K562 (cell line): ENCODE results near the gene ITGAV. TPM values are rescaled to one million over a fixed set of nuclear protein-coding genes. Genes with fewer than 3 reads are reported as not detected.

Experiments
- CTBP1 ChIP-seq: fragments of 450-650 bp; IDR thresholded peaks from 2 replicates; pipeline ENCODE4 v1.6.1; 2016; ENCODE audit warnings: borderline replicate concordance
- E2F3 ChIP-seq: fragments of 250-450 bp; sonication (Bioruptor Pico); IDR thresholded peaks from 2 replicates; pipeline ENCODE4 v1.4.0; 2020; ENCODE audit warnings: mild to moderate bottlenecking
- ESRRA ChIP-seq: fragments of 450-650 bp; IDR thresholded peaks from 2 replicates; pipeline ENCODE4 v1.6.1; 2014; ENCODE audit warnings: low read depth, mild to moderate bottlenecking, moderate library complexity, borderline replicate concordance
- ETV5 ChIP-seq: sonication (generic); formaldehyde crosslinking; IDR thresholded peaks from 2 replicates; pipeline ENCODE4 v1.4.0; 2020; ENCODE audit warnings: low read depth, mild to moderate bottlenecking, missing genetic modification reagents
- MEIS2 ChIP-seq: fragments of 450-650 bp; IDR thresholded peaks from 2 replicates; pipeline ENCODE4 v1.6.1; 2014; ENCODE audit warnings: mild to moderate bottlenecking; ENCODE audit not compliant: partially characterized antibody
- NCOA1 ChIP-seq: fragments of 450-650 bp; IDR thresholded peaks from 2 replicates; pipeline ENCODE4 v1.6.1; 2016; ENCODE audit warnings: low read depth
- NFIC ChIP-seq: fragments of 450-650 bp; IDR thresholded peaks from 2 replicates; pipeline ENCODE4 v1.6.1; 2017; ENCODE audit warnings: mild to moderate bottlenecking, inconsistent platforms
- NR2C2 ChIP-seq, 2 experiments: fragments of 200-800 bp in 1 of 2; sonication (Bioruptor generic) in 1 of 2; sonication (generic) in 1 of 2; formaldehyde crosslinking in 1 of 2; IDR thresholded peaks; 2 replicates each; pipeline versions ENCODE4 v1.6.1 to v1.8.0; 2016 to 2022; ENCODE audit warnings: mild to moderate bottlenecking in 1 of 2, missing compliant biosample characterization in 1 of 2, missing genetic modification characterization in 1 of 2, missing genetic modification reagents in 1 of 2
- RAD21 ChIP-seq, 2 experiments: fragments of 250-450 bp in 1 of 2; fragments of 450-650 bp in 1 of 2; sonication (Bioruptor Pico) in 1 of 2; formaldehyde crosslinking in 1 of 2; IDR thresholded peaks in 1 of 2; conservative IDR thresholded peaks in 1 of 2; 2 replicates each; pipeline versions ENCODE4 v1.4.0 to v1.8.0; 2020 to 2022; ENCODE audit warnings: mild to moderate bottlenecking in 2 of 2, moderate library complexity in 1 of 2
- SRF ChIP-seq, 2 experiments: fragments of 250-450, 450-650 bp in 1 of 2; sonication (Bioruptor Pico) in 1 of 2; sonication (generic) in 1 of 2; formaldehyde crosslinking; IDR thresholded peaks; 2 replicates each; pipeline versions ENCODE4 v1.5.0 to v1.5.1; 2020 to 2022; ENCODE audit warnings: mild to moderate bottlenecking in 1 of 2, missing genetic modification reagents in 1 of 2
- TEAD4 ChIP-seq, 2 experiments: sonication (generic) in 1 of 2; formaldehyde crosslinking in 1 of 2; IDR thresholded peaks; 2 replicates each; pipeline versions ENCODE4 v1.6.1 to v1.8.0; 2012 to 2022; ENCODE audit warnings: borderline replicate concordance in 1 of 2, inconsistent platforms in 1 of 2, low read length in 1 of 2, mild to moderate bottlenecking in 1 of 2, missing genetic modification reagents in 1 of 2
- TRIM25 ChIP-seq: fragments of 450-650 bp; IDR thresholded peaks from 2 replicates; pipeline ENCODE4 v1.7.0; 2016; ENCODE audit warnings: borderline replicate concordance
- ZNF668 ChIP-seq: fragments of 250-450 bp; sonication (Bioruptor Pico); IDR thresholded peaks from 2 replicates; pipeline ENCODE4 v1.8.0; 2022; ENCODE audit warnings: mild to moderate bottlenecking, inconsistent platforms
- polyA plus RNA-seq, 8 experiments: library from polyadenylated mRNA; depleted of rRNA in 4 of 8; stranded (reverse) in 5 of 8; unstranded in 3 of 8; fragments of >200 nt; fragmentation: Nextera tagmentation in 2 of 8; fragmentation: Illumina TruSeq in 1 of 8; extraction: Ambion mirVana in 2 of 8; extraction: Trizol in 1 of 8; gene quantifications; 2 replicates each; pipeline versions ENCODE4 v1.2.1 to v1.2.3, GENCODE V29; 2011 to 2014; ENCODE audit warnings: inconsistent platforms in 1 of 8, missing spikeins in 1 of 8
- total RNA-seq, 7 experiments: library from RNA; depleted of rRNA in 6 of 7; stranded (reverse); fragments of >200 nt in 6 of 7; fragmentation: Illumina TruSeq in 2 of 7; extraction: Trizol in 2 of 7; gene quantifications; 2 replicates each; pipeline versions ENCODE4 v1.2.1 to v1.2.3, GENCODE V29; 2011 to 2021; ENCODE audit warnings: low replicate concordance in 1 of 7
- TF ChIP-seq, protein P1 (sequence below), 2 experiments: IDR thresholded peaks in 1 of 2; conservative IDR thresholded peaks in 1 of 2; 2 replicates each; pipeline ENCODE4 v1.6.1; 2016; ENCODE audit warnings: low read depth in 2 of 2, mild to moderate bottlenecking in 1 of 2, missing compliant biosample characterization in 1 of 2, missing genetic modification characterization in 1 of 2, moderate library complexity in 1 of 2

ITGAV gene
- total and polyA plus RNA-seq, 9 of the 15 experiments (the other 6 are each of a cell fraction or from before 2014, with no cell fraction given), result 3.7 to 17.7 (median 10.7) TPM

- TF ChIP-seq NR2C2 (CRISPR knock-in tag; IDR thresholded peaks at IDR 0.05) (no peak), NR2C2 (tag; IDR thresholded peaks at IDR 0.05) (no peak), NCOA1 (no peak), RAD21 (CRISPR knock-in tag; conservative IDR thresholded peaks at IDR 0.05 in 1 of 2, IDR thresholded peaks at IDR 0.05 in 1 of 2) (no peak), MEIS2 (peak; percentile 90), CTBP1 (peak; percentile 62; the same call in 1 of the 2 replicates), ZNF668 (CRISPR knock-in tag) (no peak), ESRRA (peak; percentile 97), E2F3 (CRISPR knock-in tag) (no peak), ETV5 (CRISPR knock-in tag) (no peak), TEAD4 (IDR thresholded peaks at IDR 0.05; ENCODE audit: low read length) (peak; percentile 35; the same call in 1 of the 2 replicates), TEAD4 (CRISPR knock-in tag; IDR thresholded peaks at IDR 0.05; ENCODE audit: borderline replicate concordance) (no peak), NFIC (peak; percentile 72), SRF (CRISPR knock-in tag; IDR thresholded peaks at IDR 0.05) (no peak), TRIM25 (0 out of 2 replicates have a peak, but pooled peaks have one; percentile 23)
- TF ChIP-seq, protein P1, sequence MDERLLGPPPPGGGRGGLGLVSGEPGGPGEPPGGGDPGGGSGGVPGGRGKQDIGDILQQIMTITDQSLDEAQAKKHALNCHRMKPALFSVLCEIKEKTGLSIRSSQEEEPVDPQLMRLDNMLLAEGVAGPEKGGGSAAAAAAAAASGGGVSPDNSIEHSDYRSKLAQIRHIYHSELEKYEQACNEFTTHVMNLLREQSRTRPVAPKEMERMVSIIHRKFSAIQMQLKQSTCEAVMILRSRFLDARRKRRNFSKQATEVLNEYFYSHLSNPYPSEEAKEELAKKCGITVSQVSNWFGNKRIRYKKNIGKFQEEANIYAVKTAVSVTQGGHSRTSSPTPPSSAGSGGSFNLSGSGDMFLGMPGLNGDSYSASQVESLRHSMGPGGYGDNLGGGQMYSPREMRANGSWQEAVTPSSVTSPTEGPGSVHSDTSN (CRISPR knock-in tag; IDR thresholded peaks at IDR 0.05; ENCODE audit: low read depth), result no peak
- TF ChIP-seq, protein P1 (tag; conservative IDR thresholded peaks at IDR 0.05; ENCODE audit: low read depth), result peak; percentile 88
These were observed 5.4 kb downstream of the ITGAV start (continued) for GRCh38 chr2:186595219-186595618.
